HL-60/S4 treated with phorbol 12-myristate 13-acetate at 8.2 ng/mL for 4 days and 3 days (cell line): ENCODE measurements around the gene LKAAEAR1.

ENCODE experiments used
- in situ Hi-C: fragments of 300-500 bp; cut with MboI; formaldehyde crosslinking; loops from 2 replicates; pipeline ENCODE4 v1.15.0; 2022; ENCODE audit warnings: low sequenced_read_pairs

LKAAEAR1 gene

GRCh38 chr20:64053841-64054661 is 30.1 kb downstream of the LKAAEAR1 start:
- in situ Hi-C loops = no loop called here

GRCh38 chr20:64052987-64053840 is 31.0 kb downstream of the LKAAEAR1 start:
- in situ Hi-C loops = no loop called here

- in situ Hi-C loops = no loop called here
Observed at GRCh38 chr20:64052326-64052722, 31.9 kb downstream of the LKAAEAR1 start.

- in situ Hi-C loops = no loop called here
Observed at GRCh38 chr20:64051561-64052325, 32.5 kb downstream of the LKAAEAR1 start.

GRCh38 chr20:64051033-64051452 is 33.2 kb downstream of the LKAAEAR1 start:
- in situ Hi-C loops = no loop called here

GRCh38 chr20:64050261-64051032 is 33.8 kb downstream of the LKAAEAR1 start:
- in situ Hi-C loops = no loop called here

- in situ Hi-C loops = no loop called here
Observed at GRCh38 chr20:64049878-64050260, 34.3 kb downstream of the LKAAEAR1 start.

- in situ Hi-C loops = no loop called here
Observed at GRCh38 chr20:64049060-64049877, 34.9 kb downstream of the LKAAEAR1 start, which contains the start of gene SOX18. TSS of gene SOX18 (minus strand) at chr20:64049639. CDS start at chr20:64049516, 123 bp downstream.

GRCh38 chr20:64048402-64049044 is 35.7 kb downstream of the LKAAEAR1 start:
- in situ Hi-C loops = no loop called here

- in situ Hi-C loops = no loop called here
Observed at GRCh38 chr20:64047968-64048401, 36.2 kb downstream of the LKAAEAR1 start.

- in situ Hi-C loops = no loop called here
Observed at GRCh38 chr20:64047046-64047389, 37.2 kb downstream of the LKAAEAR1 start.

GRCh38 chr20:64045346-64046011 is 38.7 kb downstream of the LKAAEAR1 start:
- in situ Hi-C loops = no loop called here

GRCh38 chr20:64044484-64045247 is 39.5 kb downstream of the LKAAEAR1 start:
- in situ Hi-C loops = no loop called here

- in situ Hi-C loops = no loop called here
Observed at GRCh38 chr20:64043768-64044167, 40.4 kb downstream of the LKAAEAR1 start.

- in situ Hi-C loops = no loop called here
Observed at GRCh38 chr20:64042054-64042781, 42.0 kb downstream of the LKAAEAR1 start.

GRCh38 chr20:64041781-64042053 is 42.5 kb downstream of the LKAAEAR1 start:
- in situ Hi-C loops = no loop called here

- in situ Hi-C loops = no loop called here
Observed at GRCh38 chr20:64041040-64041780, 43.0 kb downstream of the LKAAEAR1 start.
